SIG-M5 (cell line): ENCODE results near the gene TMEM135.

Experiments used
- DNase-seq: peaks from one replicate; lab custom pipeline; 2025; lab: John Stamatoyannopoulos, UW

The TMEM135 gene

DNA sequence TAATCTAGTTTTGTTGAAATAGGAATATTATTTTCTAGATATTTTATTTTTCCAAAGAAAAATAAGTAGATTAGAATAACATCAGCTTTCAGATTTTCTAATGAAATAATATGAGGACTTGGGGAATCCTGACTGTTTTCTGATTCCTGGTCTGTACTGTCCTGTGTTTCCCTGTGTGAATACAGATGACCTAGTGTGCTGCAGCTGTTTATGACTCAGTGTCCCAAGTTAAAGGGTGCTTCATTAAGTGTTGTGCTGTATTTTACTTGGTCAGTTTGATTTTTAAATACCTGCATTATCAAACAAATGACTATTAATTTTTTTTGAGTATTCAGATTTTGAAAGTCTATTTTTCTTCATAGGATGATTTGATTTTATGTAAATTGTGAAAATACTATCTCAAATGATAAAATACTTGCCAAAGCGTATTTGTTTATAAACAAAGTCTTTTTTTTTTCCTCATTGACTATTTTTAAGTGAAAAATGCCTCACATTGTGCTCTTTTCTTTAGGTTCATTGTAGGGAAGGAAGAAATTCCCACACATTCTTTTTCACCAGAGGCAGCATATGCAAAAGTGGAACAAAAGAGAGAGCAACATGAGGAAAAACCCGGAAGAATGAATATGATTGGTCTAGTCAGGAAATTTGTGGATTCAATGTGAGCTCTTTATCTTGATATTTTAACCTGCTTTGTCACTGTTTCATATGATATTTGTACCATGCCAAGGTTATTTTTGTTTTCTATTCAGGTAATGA, 264.2 kb downstream of the TMEM135 start:
- no peak for DNase-seq

DNA sequence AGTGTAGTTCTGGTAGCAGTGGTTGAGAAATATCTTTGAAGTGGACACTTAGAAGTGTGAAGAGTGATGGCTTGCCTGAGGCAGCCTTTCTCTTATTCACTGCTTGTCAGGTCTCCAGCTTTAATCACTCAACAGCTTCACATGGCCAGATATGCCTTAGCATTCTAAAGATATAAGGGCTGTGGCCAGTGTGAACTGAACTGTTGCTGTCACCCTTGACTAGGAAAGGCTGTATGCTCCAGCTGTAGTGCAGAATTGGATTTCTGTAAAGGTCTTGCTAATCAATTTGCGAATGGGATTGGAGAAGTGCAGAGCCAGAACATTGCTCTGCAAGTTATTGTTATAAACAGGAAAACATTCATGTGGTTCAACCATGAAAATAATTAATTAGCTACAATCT, 266.7 kb downstream of the TMEM135 start:
- no peak for DNase-seq

DNA sequence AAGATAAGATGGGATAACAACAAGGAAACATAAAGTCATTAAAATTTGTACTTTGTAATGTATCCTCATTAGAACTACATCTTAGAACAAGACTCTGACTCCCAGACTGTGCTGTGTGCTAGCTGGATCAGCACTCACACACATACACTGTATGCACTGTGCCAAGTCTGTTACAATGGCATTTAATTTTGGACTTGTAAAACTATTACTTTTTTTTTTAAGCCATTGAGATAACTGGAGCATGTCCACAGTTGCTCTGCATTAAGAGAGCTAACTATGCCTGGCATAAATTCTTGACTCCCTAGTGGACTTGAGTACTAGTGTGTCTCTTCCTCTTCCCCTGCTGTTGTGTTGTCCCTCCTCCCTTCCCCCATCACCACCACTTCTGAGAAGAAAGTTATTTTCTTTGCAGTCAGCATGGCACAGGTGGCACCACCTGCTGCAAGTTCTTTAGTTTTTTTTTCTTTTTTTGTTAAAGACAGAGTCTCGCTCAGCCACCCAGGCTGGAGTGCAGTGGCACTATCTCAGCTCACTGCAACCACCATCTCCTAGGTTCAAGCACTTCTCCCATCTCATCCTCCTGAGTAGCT, 268.6 kb downstream of the TMEM135 start:
- DNase-seq: no peak

DNA sequence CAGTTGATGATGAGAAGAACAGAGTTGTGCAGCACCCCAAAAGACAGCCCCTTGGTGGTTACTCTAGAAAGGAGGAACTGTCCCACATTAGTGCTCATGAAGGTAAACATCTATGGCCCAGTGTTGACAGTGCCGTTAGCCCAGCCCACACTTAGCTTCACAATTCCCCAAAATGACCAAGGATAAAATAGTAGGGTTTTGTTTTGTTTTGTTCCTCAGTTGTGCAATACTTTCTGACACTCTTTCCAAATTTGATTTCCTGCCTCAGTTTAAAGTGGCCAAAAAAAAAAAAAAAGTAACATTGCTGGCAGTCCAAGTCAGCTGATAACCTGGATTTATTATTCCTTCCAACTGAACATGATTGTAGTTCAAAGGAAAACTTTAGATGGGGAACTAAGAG, 269.4 kb downstream of the TMEM135 start:
- no peak for DNase-seq

DNA sequence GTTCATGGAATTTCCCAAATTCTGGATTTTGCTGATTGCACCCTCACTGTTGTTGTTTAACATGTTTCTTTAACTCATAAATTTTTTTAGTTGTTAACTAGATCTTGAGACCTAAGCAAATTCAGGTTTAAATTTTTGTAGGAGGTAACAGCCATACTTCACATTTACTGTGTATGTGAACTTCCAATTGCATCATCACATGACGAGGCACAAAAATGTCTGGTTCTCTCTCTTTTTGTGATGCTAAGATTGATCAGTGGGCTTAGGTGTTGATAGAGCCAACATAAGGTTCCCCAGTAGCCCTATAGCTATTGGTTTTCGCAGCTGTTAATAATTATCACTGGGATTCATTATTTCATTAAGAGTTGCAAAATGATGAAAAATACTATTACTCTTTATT, 277.5 kb downstream of the TMEM135 start:
- no peak for DNase-seq

DNA sequence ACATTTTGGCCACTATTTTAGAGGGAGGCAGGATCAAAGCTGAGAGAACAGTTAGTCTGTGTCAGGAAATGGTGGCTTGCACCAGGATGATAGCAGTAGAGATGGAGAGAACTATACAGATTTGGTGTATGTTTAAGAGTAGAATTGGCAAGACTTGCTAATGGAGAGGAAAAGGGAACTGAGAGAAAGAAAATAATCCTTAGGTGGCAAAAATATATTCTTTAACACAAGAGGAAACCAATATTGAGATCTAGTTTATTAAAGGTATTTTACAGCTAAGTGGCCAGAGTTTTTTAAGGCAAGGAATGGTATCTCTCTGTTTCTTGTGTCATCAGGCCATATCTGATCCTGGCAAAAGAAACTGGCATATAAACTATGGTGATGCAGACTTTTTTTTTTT, 278.8 kb downstream of the TMEM135 start:
- DNase-seq: no peak

DNA sequence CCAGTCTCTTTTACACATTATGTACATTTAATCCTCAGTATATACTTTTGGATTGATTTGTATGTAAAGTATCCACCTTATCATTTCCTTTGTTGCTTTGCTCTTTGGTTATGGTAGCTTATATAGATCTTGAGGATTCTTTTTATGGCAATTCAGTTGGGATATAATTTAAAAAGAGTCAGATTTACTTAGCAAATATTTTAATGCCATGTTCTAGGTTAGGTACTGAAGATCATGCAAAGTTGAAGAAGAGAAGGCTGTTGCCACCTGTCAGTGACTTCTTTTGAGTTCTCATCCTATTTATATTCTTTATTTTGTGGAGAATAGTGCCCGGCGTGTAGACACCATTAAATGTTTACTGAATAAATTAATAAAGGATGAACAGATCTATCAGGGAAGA, 279.7 kb downstream of the TMEM135 start:
- no peak for DNase-seq

DNA sequence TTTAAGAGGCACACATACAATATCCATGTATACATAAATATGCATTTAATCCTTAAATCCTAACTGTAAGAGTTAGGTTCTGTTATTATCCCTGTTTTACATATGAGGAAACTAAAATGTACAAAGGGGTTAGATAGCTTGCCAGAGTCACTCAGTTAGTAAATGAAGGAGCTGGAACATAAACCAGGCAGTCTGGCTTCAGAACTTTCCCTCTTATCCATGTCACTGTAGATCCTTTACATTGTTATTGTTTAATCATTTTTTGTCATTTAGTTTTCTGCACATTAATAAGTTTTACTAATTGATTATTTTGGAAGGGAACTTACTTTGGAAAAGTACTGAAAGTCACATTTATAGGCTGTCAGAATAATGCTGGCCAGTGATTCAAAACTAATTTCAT, 282.4 kb downstream of the TMEM135 start:
- no peak for DNase-seq

DNA sequence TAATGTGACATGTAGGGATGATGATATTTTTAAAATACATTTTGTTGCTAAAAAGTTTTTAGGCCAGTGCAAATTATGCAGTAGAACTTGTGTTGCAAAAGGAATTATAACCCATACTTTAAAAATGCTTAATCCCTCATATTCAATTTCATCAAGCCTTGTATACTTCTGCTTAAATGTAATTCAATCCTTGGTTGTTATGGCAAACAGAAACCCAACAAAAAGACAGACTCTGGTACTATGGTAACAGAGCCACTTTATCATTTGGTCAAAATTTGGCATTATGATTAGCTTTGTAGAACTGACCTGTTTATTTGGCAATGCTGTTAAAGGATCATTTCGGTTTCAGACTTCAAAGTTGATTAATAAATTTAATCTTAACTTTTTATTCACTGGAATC, 284.8 kb downstream of the TMEM135 start:
- DNase-seq: no peak

DNA sequence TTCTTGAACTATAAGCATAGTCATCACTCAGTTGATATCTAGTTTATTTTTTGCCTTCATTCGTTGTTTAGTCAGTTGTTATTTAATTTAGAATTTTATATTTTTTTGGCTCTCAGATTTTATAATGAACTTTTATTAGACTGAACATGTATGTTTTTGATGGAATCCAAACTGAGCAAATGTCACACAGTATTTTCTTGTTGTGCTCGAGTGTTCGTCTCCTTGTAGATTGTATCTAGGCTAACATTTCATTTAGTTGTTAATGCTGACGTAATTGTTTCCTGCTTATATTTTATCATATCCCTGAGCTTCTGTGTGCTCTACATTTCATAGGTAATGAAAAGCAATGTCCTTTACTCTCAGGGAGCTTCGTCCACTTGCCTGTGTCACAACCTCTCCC, 286.2 kb downstream of the TMEM135 start:
- DNase-seq: no peak

DNA sequence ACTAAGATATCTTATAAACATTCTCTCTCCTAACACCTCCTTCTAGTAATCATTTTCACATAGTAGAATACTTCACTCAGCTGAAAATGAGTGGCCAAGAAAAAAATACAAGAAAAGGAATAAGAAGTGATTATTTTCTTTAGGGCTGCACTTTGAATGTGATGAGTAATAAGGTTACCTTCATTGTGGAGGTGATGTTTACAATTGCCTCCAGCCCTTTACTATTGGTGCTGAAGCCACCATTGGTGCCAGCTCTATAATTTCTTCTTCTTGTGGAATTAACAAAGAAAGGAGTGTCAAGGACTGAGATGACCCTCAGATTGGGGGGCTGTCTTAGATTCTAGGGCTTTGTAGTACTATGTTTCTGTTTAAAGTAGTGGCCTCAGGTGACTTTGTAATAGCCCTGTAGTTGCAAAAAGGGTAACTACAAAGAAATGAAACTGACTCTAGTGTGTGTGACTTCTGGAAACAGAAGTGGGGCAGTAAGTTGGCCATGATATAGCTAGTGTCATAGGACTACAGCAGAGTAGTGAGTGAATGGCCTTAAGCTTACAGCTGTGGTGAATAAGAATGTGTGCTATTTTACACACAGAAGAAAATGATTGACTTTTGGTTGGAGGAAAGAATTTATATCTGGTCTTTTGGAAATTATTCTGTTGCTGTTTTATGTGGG, 287.2 kb downstream of the TMEM135 start:
- no peak for DNase-seq

DNA sequence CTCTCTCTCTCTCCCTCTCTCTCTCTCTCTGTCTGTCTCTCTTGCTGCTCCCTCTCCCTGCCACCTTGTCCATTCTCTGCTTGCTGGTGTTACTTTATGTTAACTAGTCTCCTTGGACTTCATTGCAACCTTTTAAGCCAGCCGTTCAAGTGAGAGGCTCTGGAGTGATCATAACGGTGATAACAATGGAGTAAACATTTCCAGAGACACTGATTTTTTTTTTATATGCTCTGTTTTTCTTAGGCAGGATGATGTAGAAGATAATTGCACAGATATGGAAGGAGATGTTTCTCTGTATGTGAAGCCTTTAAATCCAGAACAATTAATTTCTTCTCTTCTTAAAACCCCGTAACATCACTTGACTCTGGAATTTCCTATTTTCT, 287.7 kb downstream of the TMEM135 start:
- DNase-seq: no peak

DNA sequence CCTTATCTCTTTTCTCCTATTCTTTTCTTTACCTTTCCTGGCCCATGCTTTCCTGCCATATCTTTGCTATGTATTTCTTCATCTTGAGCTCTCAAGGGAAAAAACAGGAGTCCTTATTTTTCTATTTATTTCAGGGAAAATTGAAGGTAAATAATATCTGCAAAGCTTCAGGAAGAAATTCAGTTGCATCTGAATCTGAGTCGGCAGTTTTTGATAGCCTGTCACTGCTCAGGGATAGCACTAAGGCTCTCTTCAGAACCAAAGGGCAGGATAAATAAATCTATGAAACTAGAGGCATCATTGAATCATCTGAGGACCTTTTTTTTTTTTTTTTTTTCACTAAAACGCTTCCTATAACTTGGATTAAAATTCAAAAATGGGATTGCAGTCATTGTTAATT, 288.9 kb downstream of the TMEM135 start:
- no peak for DNase-seq

DNA sequence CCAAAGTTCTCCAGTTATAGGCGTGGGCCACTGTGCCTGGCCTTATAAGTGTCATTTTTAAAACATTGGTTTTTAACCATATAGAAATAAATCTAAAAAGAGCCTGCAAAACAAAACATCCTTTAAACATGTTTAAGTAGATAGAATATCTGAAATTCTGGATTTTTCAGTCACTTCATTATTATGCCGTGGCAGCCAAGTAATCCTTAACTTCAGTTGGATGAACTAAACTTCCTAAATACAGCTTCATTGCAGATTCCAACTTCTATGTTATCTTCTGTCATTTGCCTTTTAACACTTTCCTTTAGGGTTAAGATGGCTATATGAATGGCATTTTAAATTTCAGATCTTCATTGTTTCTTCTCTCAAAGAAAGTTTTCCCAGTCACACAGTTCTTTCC, 291.4 kb downstream of the TMEM135 start:
- DNase-seq: no peak

DNA sequence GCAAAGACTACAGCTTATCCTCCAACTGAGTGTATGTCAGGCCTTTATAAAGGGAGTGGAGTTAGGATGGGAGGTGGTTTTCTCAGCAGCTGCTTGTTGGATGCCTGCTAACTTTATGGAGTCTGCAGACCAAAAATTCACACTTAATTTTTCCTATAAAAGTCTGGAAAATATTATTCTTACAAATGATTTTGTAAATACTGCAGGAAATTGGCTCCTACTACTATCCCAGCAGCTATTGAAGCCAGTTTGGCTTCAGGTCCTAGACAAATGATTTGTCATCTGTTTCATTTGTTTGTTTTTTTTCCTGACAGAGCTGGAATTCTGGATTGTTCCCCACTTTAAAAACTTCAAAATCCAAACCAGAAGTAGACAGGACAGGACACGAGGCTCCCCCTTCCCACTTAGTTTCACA, 292.5 kb downstream of the TMEM135 start:
- DNase-seq: no peak

DNA sequence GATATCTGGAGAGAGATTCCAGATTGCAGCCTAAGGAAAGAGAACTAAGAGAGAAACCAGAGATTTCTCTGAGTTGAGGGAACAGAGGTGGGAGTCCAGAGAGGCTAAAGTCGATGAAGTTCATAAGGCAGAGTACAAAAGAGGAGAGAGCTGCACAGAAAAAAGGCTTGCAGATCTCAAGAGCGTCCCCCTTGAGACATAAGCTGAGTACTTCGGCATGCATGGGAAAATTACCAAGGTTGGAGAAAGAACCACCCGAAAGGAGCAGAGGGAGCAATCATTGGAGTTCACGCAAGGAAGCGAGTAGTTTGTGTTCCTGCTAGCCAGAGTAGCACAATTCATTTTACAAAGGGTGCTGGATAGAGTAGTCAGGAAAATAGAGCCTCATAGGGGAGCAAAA, 293.5 kb downstream of the TMEM135 start:
- no peak for DNase-seq

DNA sequence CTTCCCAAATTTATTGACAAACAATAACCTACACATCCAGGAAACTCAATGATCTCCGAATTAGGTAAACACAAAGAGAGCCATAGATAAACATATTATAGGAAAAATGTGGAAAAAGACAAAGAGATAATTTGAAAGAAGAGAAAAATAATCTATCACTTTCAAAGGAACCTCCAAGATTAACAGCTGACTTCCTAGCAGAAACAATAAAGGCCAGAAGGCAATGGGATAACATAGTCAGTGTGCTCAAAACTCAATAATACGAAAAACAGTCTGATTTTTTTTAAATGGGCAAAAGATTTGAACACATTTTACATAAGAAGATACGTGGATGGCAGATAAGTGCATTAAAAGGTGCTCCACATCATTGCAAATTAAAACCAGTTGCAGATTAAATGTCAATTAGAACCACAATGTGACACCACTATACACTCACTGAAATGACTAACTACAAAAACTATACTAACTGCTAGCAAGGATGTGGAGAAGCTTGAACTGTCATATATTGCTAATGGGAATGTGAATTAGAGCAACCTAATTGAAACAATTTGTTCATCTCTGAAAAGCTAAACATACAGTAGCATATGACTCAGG, 300.4 kb downstream of the TMEM135 start:
- DNase-seq: no peak

DNA sequence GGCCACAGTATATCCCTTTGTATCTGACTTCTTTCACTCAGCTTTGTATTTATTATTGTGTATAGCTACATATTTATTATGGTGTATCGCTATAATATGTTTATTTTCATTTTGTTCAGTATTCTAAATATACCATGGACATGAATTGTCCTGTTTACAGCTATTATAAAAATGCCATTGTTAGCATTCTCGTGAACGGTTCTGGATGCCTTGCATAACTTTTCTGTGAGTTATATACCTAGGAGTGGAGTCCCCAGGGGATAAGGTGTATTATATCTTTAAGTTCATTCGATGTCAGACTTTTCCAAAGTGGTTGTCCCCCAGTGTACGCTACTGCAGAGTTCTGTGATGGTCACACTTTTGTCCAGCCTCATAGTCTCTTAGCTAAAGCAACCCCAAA, 301.7 kb downstream of the TMEM135 start:
- DNase-seq: no peak

DNA sequence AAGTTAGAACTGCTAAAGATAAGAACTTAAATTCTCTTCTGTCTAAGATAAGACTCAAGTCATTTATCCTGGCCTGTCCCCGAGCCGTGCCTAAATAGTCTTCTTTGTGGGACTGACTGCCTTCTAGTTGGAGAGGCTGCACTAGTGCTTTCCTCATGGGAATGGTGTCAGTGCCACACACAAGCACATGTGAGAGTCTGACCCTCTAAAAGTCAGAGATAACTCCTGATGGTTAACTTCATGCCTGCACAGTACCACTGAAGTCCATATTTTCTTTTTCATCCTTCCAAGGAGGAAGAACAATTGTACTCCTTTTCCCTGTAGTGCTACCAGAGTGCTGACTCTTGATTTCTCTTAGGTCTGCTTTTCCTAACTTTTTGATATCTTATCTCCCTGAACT, 309.7 kb downstream of the TMEM135 start:
- no peak for DNase-seq

DNA sequence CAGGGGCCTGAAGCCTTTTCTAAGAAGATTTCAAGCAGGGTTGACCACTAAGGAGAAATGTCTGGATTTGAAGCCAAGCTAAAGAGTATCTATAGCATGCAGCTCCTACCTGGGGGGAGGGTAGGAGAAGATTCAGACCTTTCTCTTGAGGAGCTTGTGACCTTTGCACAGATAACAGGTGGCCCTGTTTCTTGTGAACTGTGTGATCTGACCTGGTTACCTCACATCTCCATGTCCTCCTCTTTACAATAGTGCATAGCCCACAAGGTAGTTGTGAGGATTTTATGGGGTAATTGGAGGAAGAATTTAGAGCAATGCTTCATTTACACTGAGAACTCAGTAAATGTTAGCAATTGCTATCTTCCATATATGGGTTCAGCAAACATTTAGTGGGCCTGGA, 310.1 kb downstream of the TMEM135 start:
- DNase-seq: no peak

DNA sequence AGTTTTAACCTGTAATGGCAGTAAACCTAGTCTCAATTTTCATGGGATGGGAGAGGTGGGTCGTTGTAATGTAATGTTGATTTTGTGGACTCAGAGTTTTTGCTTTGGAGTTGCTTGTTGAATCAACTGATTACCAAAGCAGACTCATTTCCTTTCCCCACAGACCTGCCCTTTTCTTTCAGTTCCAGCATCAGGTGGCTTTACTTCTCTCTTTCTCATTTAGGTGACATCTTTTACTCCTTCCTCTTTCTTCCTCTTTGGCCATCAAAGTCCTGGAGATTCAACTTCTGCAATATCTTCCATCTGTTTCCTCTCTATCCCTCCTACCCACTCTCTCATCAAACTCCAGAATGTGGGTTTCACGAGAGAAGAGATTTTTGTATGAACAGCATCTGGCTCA, 313.9 kb downstream of the TMEM135 start:
- no peak for DNase-seq

DNA sequence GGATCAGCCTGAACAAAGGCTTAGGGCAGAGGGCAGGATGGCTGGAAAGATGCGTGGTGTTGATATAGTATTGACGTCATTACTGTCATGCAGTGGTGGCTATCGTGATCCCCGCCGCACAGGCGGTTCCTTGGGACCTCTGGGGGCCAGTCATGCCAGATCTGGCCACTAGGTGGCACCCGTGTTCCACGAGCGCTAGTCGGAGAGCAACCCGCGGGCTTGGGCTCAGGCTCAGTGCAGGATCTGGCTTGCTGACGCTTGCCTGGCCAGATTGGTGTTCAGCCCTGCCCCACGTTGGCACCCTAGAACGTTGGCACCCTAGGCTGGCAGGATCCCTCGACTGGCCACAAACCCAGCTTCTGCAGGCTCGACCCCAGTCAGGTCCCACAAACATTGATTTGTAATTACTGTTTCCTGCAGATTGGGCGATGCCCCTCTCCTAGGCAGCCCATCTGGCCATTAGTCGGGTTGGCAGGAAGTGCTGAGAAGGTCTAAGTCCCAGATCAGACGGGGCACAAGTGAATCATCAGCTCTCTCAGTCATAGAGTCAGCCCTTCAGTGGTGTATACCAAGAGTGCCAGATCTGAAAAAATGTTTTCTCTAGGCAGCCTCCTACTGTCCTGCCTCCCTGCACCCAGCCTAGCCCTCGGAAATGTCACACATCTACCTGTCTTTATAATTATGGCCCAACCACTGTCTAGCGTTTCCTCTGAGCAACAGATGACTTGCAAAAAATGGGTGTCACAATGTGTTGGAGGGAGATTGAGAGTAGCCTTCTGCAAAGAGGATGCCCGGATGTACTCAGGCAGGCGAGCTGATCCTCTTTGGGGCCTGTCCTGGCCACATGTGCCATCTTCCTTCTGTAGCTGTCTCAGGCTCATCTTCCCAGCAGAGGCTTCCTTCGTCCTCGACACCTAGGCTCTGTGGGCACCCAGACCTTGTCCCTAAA, 315.3 kb downstream of the TMEM135 start:
- DNase-seq: no peak
